ENCODE data around the gene FOXC1.
A peak's percentile ranks its signal among the peaks of the same experiment; 100 is the strongest.

Gene FOXC1

GRCh38 chr6:1624851-1625781, 15.4 kb downstream of the FOXC1 start:
- DNase-seq = no peak

- no peak for DNase-seq
Measured at GRCh38 chr6:1625794-1626435, 16.2 kb downstream of the FOXC1 start.

GRCh38 chr6:1626481-1626880, 16.8 kb downstream of the FOXC1 start:
- DNase-seq = no peak

GRCh38 chr6:1627827-1628560, 18.3 kb downstream of the FOXC1 start:
- DNase-seq = no peak

- no peak for DNase-seq
Measured at GRCh38 chr6:1629316-1629715, 19.6 kb downstream of the FOXC1 start.

GRCh38 chr6:1630212-1630770, 20.6 kb downstream of the FOXC1 start:
- DNase-seq = no peak

- DNase-seq = no peak
Measured at GRCh38 chr6:1630771-1631217, 21.1 kb downstream of the FOXC1 start.

- no peak for DNase-seq
Measured at GRCh38 chr6:1631251-1631650, 21.5 kb downstream of the FOXC1 start.

- no peak for DNase-seq
Measured at GRCh38 chr6:1633366-1634021, 23.8 kb downstream of the FOXC1 start.

GRCh38 chr6:1634081-1634480, 24.4 kb downstream of the FOXC1 start:
- DNase-seq = no peak

- no peak for DNase-seq
Measured at GRCh38 chr6:1635305-1636010, 25.7 kb downstream of the FOXC1 start.

GRCh38 chr6:1636272-1636825, 26.6 kb downstream of the FOXC1 start:
- DNase-seq = no peak

- DNase-seq = peak; percentile 19
Measured at GRCh38 chr6:1636971-1637871, 27.5 kb downstream of the FOXC1 start.

GRCh38 chr6:1639430-1639829, 29.7 kb downstream of the FOXC1 start:
- DNase-seq = no peak

GRCh38 chr6:1640476-1640875, 30.8 kb downstream of the FOXC1 start:
- DNase-seq = no peak

- DNase-seq = no peak
Measured at GRCh38 chr6:1641343-1641885, 31.7 kb downstream of the FOXC1 start.

- DNase-seq = no peak
Measured at GRCh38 chr6:1643111-1643510, 33.4 kb downstream of the FOXC1 start.

- no peak for DNase-seq
Measured at GRCh38 chr6:1643830-1644445, 34.2 kb downstream of the FOXC1 start.

- DNase-seq = no peak
Measured at GRCh38 chr6:1644516-1645060, 34.9 kb downstream of the FOXC1 start.

Data from NCI-H345 (cell line).